Measurements from ENCODE around the gene RNH1.
A peak's percentile ranks its signal among the peaks of the same experiment; 100 is the strongest.

Gene RNH1

DNA sequence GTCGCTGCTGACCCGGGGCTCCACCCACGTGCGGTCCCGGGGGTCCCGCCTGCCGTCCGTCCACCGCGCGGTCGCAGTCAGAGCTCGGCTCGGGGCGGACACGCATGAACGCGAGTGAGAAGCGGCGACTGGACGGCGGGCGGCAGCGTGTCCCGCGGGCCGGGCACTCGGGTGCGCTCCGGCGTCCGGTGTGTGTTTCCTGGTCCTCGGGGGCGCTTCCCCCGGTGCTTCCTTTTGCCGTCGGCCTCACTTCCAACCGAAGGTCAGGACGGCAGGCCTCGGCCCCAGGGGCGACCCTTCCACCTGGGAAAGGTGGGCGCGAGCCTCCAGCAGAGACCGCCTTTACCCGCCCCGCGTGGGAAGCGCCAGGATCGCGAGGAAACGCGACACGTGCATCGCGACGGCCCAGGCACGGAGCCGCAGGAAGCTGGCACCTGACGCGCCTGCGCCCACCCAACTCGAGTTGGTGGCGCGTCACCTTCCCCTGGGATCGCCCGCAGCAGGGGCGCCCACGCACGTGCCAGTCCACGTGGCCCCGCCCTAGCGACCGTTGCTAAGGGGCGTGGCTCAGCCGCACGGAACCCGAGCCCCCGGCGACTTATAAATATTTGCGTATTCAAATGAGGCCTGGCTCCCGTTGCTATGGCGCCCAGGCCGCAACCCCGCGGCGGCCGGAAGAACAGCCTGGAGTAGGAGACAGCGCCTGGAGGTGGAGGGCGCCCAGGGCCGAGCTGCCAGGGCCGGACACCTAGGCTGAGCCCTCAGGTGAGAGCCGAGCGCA, 30.0 kb upstream of the RNH1 start, which contains the start of gene LRRC56:
Gene LRRC56 (plus strand): TSS at position 687 of the 781 bp plus-strand sequence. CDS start 3,158 bp downstream, outside the sequence.
- DNase-seq: peak; percentile 89

DNA sequence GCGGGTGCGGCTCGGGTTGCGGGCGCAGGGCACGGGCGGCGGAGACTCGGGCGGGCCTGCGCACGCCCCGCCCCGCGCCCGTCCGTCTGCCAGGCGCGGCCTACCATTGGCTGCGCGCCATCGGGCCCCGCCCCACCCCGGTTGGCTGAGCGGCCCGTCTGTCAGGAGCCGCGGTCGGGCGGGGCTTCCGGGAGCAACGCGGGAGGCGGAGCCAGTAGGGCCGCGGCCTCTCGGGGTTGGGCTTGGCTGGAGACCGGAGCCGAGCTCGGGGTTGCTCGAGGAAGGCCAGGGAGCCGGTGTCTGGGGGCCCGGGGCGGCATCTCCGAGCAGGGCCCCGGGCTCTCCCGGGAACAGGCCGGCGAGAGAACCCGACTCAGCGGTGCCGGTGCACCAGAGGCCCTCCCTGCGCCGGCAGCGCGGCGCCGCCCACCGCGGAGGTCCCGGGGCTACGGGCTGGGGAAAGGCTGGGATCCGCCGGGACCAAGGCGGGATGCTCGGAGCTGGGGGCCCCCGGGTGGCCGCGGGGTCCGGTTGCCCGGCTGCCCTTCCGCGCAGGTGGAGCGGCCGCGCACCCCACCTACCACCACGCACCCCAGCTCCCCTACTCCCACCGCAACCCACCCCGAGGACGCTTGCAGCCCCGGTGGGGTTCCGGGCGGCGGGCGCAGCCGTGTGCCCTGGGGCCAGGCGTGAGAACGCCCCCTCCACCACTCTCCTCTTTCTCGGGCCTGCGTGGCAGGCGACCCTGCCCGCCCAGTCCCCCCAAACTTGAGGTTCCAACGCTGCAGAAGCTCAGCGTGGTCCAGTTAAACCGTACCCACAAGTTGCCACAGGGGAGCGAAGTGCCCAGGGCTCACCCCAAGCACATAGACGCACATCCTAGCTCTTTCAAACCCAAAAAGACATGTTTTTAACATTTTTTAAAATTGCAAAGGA, 28.7 kb upstream of the RNH1 start, which contains the start of gene HRAS:
Gene HRAS (minus strand): TSS at position 58 of the 936 bp plus-strand sequence.
- peak; percentile 98 for DNase-seq

DNA sequence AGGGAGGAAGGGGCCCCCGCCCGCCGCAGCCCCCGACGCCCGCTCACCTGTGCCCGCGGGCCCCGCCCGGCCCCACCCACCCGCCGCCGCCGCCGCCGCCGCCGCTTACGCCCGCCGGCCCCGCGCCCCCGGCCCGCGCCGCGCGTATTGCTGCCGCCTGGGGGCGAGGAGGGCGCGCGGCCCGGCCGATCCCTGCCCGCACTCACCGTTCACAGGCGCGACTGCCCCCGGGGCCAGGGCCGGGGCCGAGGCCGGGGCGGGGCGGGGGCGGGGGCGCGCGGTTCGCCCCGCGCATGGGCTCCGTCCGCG, 28.1 kb upstream of the RNH1 start:
- DNase-seq: no peak

DNA sequence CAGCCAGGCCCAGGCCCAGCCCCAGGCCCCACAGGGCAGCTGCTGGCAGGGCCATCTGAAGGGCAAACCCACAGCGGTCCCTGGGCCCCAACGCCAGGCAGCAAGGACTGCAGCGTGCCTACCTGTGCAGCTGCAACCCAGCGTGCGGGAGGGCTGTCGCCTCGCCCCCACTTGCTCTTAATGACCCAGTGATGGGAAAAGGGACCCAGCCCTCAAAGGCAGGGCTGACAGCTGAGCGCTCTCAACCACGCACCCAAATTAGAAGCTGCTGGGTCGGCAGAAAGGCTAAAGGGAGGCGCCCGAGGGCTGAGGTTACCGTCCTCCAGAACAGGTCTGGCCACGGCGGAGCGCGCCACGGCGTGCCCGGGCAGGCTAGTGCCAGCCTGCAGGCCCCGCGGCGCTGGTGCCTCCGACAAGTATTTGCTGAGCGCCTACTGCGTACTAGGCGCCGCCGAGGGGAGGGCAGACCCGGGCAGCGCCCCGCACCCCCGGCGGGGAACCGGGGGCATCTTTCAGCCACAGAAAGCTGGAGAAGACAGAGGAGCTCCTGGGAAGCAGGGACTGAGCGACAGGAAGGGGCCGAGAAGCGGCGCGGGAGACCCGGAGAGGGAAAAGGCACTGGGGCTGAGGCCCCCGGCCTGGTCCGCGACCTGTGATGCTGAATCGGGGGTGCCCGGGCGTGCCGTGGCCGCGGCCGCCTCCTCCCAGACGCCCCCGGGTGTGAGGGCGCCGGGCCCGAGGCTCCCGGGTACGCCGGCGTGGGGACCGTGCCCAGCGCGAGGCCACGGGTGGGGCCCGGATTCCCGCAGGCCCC, 27.6 kb upstream of the RNH1 start:
- peak; percentile 52 for DNase-seq

DNA sequence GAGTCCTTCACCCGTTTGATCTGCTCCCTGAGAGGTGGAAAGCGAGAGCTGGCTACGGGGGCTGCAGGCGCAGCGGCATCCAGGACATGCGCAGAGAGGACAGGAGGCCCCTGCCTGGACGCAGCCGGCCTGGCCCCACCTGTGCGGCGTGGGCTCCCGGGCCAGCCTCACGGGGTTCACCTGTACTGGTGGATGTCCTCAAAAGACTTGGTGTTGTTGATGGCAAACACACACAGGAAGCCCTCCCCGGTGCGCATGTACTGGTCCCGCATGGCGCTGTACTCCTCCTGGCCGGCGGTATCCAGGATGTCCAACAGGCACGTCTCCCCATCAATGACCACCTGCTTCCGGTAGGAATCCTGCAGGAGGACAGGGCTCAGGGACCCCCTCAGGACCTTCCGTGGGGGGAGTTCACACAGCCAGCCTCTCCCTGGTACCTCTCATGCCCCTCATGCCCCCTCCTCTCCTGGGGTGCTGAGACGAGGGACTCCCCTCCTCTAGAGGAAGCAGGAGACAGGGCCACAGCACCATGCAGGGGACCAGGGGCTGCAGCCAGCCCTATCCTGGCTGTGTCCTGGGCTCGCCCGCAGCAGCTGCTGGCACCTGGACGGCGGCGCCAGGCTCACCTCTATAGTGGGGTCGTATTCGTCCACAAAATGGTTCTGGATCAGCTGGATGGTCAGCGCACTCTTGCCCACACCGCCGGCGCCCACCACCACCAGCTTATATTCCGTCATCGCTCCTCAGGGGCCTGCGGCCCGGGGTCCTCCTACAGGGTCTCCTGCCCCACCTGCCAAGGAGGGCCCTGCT, 26.7 kb upstream of the RNH1 start:
- no peak for DNase-seq

DNA sequence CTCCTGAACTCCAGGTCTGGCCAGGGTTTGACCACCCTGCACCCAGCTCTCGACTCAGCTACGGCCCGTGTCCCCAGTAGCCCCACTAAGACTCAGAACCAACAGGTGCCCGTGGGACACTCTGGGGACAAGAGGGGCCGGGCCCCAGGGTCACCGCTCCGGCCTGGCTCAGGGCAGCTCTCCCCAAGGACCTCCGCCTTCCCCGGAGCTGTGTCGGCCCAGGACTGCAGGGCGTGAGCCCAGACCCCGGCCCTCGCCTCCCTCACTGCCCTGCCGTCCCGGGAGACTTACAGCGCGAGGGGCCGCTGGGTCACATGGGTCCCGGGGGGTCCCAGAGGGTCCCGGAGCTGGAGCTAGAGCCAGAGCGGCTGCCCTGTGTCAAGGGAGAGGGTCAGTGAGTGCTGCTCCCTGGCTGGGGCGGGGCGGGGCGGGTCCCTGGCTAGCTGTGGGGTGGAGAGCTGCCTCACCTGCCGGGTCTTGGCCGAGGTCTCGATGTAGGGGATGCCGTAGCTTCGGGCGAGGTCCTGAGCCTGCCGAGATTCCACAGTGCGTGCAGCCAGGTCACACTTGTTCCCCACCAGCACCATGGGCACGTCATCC, 26.0 kb upstream of the RNH1 start:
- no peak for DNase-seq

DNA sequence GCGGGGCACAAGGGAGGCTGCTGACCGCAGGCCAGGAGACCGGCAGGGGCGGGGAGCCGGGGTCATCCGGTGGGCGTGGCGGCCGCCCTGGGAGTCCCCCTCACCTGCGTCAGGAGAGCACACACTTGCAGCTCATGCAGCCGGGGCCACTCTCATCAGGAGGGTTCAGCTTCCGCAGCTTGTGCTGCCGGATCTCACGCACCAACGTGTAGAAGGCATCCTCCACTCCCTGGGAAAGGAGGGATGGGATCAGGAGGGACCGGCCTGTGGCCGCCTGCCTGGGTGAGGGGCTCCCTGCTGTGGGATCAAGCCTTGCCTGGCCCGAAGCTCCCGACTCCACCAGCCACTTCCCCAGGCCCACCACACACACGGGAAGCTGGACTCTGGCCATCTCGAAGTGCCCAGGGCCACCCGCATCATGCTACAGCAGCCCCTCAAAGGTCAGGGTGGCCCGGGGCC, 25.5 kb upstream of the RNH1 start:
- no peak for DNase-seq

DNA sequence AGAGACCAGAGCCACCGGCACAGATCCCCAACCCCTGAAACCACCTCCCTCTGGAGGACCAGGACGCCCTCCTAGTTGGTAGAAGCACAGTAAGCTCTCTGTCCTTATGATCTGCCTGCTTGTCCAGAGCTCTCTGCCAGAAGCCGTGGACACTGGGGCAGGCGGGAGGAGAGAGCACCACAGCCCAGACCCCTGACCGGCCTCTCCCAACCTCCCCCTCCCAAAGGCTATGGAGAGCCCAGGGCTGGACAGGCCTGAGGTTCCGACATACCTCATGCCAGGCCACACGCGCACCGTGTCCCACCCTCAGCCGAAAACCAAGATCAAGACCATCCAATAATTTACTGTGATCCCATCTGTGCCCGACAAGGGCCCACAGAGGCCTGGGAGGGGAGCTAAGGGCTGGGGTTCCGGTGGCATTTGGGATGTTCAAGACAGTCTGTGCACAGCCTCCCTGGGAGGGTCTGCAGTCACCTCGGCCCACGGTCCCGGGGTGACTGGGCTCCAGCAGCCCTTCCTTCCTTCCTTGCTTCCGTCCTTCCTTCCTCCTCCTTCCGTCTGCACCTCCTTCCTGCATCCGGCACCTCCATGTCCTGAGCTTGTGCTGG, 25.0 kb upstream of the RNH1 start:
- DNase-seq: no peak

DNA sequence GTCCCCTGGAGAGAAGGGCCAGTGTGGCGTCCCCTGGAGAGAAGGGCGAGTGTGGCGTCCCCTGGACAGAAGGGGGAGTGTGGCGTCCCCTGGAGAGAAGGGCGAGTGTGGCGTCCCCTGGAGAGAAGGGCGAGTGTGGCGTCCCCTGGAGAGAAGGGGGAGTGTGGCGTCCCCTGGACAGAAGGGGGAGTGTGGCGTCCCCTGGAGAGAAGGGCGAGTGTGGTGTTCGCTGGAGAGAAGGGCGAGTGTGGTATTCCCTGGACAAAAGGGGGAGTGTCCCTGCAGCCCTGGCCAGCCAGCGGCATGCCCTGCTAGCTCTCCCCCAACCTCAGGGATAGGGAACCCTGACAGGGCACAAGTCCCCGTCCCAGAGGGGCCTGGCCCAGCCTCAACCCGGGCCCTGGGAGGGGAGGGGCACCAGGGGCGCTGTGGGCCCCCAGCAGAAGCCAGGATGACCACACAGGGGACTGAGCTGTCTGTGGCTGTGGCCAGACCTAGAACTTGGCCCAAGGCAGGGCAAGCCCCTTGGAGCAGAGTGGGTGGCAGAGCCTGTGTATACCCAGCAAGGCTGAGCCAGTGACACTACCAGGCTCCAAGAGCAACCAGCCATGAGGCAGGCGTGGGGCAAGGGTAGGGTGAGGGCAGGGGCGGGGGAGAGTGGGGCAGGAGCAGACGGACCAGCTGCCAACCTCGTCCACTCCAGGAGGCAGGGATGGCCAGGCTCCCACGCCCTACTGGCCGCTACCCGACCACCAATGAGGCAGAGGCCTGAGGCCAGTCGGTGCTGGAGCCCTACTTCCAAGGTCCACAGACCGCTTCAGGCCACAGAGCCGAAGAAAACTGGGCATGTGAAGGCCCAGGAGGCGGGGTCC, 24.2 kb upstream of the RNH1 start:
- DNase-seq: no peak

DNA sequence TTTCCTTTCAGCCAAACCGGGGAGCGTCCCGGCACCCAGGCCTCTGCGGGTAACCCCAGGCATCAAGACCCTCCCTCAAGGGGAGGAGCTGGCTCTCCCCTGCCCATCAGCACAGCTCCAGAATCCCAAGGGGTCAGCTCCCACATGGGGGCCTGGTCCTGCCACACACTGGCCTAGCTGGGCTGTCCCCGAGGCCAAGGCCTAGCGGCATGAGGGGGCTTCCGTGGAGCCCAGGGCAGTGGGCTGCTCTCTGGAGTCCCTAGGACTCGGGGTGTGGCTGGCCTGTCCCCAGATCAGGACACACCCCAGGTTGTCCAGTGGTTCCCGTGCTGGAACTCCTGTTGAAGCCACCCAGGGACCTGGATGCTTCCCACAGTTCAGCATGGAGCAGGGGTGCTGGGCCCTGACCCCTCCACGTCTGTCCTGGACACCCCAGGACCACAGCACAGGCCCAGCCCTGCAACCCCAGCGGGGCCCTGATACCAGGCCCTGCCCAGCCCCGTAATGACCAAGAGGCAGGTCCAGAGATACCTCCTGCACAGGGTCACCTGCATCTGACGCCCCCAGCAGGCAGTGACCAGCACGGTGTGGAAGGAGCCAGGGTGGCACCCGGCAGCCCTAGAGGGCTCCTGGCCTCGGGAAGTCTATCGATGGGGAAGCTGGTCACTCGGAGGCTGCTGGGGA, 22.8 kb upstream of the RNH1 start:
- DNase-seq: no peak

DNA sequence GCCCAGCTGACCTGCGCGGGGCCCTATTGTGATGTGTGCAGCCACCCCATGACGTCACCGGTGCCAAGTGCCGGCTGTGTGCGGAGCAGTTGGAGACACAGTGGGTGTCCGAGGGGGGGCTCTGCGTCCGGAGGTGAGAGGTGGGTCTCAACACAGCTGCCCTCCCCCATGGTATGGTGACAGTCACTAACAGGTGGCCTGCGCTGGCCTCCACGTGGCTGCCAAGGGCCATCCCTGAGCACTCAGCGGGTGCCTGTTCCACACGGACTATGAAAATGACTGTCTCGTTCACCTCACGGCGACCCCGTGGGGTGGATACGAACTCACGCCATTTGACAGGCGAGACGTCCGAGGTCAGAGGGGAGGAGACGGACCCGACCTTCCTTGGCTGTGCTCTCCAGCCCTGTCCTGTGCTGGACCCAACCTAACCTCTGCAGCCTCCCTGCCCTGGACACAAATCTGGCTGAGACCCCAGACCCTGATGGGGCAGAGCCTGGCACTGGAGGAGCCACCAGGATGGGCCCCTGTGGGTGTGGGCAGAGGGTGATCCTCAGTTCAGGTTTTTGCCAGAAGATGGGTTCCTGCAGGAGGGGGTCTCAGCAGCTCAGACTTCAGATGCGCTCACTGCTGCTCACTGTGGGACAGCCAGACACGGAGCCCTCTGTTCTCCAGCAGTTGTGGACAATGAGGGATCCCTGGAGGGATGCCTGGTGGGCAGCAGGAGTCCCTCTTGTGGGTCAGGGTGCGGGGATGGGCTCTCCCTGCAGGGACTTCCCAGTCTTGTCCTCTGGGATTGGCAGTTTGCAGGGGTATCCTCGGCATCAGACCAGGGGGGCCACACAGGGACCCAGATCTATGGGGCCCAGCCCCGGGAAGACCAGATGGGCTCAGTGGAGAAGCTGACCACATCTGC, 22.0 kb upstream of the RNH1 start:
- DNase-seq: no peak

DNA sequence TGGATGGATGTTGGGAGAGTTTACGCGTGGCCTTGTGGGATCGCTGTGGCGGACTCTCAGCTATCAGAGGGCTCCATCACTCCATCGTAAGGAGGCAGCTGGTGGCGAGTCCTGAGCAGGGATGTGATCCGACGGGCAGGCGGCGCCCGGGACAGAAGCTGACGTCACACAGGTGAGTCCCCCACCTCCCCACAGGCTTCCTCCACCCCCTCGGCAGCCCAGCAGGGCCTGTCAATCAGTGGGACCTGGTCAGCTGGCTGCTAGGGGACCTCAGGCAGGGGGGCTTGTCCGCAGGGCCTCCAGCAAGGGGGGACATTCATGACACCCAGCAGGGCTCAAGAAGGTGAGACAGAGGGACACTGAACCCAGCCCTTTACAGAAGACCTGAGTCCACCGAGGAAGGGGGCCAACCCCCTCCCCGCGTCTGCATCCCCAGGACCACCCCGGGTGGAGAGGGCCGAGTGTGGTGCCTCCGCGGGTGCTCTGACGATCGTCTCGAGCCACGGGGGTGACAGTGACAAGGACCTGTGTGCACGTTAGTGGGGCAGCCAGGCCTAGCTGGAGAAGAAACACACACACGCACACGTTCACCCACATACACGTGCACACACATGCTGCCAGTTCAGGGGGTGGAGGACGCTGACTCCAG, 21.2 kb upstream of the RNH1 start:
- DNase-seq: no peak

DNA sequence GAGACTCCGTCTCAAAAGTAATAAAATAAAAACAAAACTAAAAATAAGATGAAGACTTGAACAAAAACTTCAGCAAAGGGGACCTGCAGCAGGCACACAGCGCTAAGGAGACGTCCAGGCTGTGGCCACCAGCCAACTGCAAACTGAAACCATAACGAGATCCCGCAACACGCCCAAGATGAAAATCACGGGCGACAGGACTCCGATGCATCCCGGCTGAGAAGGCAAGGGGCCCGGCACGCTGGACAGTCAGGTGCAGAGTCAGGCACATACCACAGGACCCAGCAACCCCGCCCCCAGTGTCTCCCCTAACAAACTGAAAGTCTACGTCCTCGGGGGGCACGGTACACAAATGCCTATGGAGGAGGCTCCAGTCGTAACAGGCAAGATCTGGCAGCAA, 19.1 kb upstream of the RNH1 start:
- no peak for DNase-seq

DNA sequence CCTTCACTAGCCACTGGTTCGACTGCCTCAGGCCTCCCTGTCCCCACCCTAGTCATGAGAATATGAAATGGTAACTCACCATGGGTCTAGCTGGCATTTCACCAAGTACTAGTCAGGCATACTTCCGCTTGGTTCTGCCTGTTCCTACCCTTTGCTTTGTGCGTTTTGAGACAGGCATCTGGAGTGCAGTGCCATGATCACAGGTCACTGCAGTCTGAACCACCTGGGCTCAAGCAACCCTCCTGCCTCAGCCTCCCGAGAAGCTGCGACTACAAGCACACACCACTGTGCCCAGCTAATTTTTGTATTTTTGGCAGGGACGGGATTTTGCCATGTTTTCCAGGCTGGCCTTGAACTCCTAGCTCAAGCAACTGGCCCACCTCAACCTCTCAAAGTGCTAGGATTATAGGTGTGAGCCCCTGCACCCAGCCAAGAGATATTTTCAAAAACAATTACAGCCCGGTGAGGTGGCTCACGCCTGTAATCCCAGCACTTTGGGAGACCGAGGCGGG, 14.2 kb upstream of the RNH1 start:
- no peak for DNase-seq

DNA sequence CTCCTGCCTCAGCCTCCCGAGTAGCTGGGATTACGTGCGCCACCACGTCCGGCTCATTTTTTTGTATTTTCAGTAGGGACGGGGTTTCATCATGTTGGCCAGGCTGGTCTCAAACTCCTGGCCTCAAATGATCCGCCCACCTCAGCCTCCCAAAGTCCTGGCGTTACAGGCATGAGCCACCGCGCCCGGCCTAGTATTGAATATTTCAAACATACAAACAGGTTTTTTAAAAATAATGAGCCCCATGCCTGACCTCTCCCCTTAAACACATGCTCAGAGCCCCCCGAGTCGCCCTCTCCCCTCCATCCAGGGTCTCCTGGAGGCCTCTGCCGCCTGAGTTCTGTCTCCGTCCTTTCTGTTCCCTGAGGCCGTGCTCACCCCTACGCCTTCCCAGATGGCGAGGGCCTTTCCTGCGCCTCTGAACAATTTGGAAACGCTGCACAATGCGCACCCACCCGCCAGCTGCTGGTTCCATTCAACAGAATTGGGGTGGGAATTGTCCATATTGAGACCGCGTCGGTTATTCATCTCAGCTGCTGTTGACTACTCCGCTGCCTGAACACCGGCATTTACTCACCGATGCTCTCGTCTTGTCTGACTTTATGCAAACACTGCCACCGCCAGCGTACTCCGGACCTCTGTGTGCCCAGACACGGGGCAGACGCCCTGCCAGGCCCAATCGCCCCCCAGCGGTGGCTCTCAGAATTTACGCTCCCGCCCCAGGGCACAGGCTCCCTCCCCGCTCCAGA, 13.6 kb upstream of the RNH1 start:
- no peak for DNase-seq

DNA sequence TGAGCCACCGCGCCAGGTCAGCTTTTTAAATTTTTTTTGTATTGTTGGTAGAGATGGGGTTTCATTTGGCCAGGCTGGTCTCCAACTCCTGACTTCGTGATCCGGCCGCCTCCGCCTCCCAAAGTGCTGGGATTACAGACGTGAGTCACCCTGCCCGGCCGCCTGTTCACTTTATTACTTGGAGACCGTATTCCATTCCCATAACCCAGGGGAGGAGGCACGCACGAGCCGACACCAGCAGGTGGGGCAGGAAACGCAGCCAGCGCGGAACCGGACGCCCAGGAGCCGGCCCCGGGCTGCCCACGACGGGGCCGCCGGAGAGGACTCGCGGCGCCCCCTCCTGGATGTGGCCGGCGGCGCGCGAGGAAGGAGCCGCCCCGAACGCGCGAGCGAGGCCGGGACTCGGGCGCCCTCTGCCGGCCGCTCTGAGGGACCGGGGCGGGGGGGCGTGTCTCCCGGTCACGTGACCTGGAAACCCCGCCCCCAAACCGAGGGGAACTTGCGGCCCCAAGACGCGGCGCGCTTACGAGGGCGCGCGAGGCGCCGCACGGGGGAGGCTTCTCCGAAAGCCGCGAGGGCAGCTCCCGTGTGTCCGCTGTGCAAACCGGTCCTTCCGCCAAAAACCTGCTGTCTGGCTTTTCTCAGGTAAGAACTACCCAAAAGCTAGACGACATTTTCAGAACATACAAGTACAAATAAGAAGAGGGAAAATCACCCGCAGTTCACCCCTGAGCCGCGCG, 11.6 kb upstream of the RNH1 start:
- peak; percentile 93 for DNase-seq

Data from activated CD4-positive, CD25-positive, alpha-beta regulatory T cell treated with anti-CD3 and anti-CD28 coated beads, Interleukin-2, amount 50 U/mL, for 72 hours (primary cell).